Tibial nerve (tissue), 4 donors: Measurements from ENCODE around the gene ARHGAP35. TPM values are rescaled to one million over a fixed set of nuclear protein-coding genes. Genes with fewer than 3 reads are reported as not detected.

Experiments used
- DNase-seq, 2 donors: peaks; one replicate each; pipeline ENCODE4 v3.0.0-alpha.2; 2019; ENCODE audit warnings: low spot score in 2 of 2
- H3K27ac ChIP-seq, 4 donors: fragments of 200-600 bp; sonication (generic) in 3 of 4; one replicate each; pipeline ENCODE4 v1.5.1; 2017 to 2019; ENCODE audit warnings: mild to moderate bottlenecking in 1 of 4
- H3K27me3 ChIP-seq, 2 donors: fragments of 200-600 bp; sonication (generic) in 1 of 2; one replicate each; pipeline versions ENCODE4 v1.5.1 to v1.6.0; 2017 to 2019
- H3K36me3 ChIP-seq, 3 donors: fragments of 200-600 bp; sonication (generic); one replicate each; pipeline ENCODE4 v1.5.1; 2018 to 2019
- H3K4me1 ChIP-seq, 4 donors: fragments of 200-600 bp; sonication (generic) in 3 of 4; one replicate each; pipeline ENCODE4 v1.5.1; 2017 to 2019
- H3K4me3 ChIP-seq, 4 donors: fragments of 200-600 bp; sonication (generic) in 3 of 4; one replicate each; pipeline ENCODE4 v1.5.1; 2017 to 2019; ENCODE audit warnings: mild to moderate bottlenecking in 1 of 4, moderate library complexity in 1 of 4
- H3K9me3 ChIP-seq, 4 donors: fragments of 200-600 bp; sonication (generic) in 3 of 4; one replicate each; pipeline ENCODE4 v1.5.1; 2017 to 2019
- EP300 ChIP-seq, 2 donors: sonication (generic); formaldehyde crosslinking; IDR thresholded peaks; one replicate each; pipeline ENCODE4 v1.6.1; 2017; ENCODE audit warnings: antibody characterized with exemption in 2 of 2, mild to moderate bottlenecking in 1 of 2
- POLR2A ChIP-seq, 2 donors: fragments of 450-650 bp; IDR thresholded peaks; one replicate each; pipeline ENCODE4 v1.6.1; 2017; ENCODE audit warnings: antibody characterized with exemption in 2 of 2, mild to moderate bottlenecking in 2 of 2, moderate library complexity in 2 of 2
- WGBS, 2 donors: methylation state at CpG; one replicate each; pipeline ENCODE4 v1.1.5; 2018; 5-methylcytosine and 5-hydroxymethylcytosine counted together
- total RNA-seq, 4 donors: library from RNA; depleted of rRNA; stranded (reverse); fragments of >200 nt; gene quantifications; one replicate each; pipeline ENCODE4 v1.1.0, GENCODE V29; 2016
- TF ChIP-seq, protein P1 (sequence below), 5 experiments: fragments of 200-600 bp in 3 of 5; fragments of 450-650 bp in 2 of 5; sonication (generic) in 3 of 5; IDR thresholded peaks; one replicate each; pipeline ENCODE4 v1.5.1; 2016 to 2019; ENCODE audit warnings: antibody characterized with exemption in 5 of 5, mild to moderate bottlenecking in 3 of 5, moderate library complexity in 2 of 5

ARHGAP35 gene
- total RNA-seq, 4 donors from 2014 or later = 43.3 to 50.3 (median 48.6) TPM

- H3K36me3 ChIP-seq = no peaks in the 10 kb centered on the region
- H3K4me1 ChIP-seq = peaks cover 0 to 10% (median 0%) of the 10 kb centered on the region in 4 donors
- H3K27me3 ChIP-seq = no peaks in the 10 kb centered on the region
- H3K9me3 ChIP-seq = no peaks in the 10 kb centered on the region
- no peak overlapping the region for H3K4me3 ChIP-seq
- 79 to 83% methylated on average over 4 of the region's 4 CpGs for WGBS, 2 donors
- no peak for DNase-seq
- no peak overlapping the region for H3K27ac ChIP-seq
- TF ChIP-seq, protein P1, sequence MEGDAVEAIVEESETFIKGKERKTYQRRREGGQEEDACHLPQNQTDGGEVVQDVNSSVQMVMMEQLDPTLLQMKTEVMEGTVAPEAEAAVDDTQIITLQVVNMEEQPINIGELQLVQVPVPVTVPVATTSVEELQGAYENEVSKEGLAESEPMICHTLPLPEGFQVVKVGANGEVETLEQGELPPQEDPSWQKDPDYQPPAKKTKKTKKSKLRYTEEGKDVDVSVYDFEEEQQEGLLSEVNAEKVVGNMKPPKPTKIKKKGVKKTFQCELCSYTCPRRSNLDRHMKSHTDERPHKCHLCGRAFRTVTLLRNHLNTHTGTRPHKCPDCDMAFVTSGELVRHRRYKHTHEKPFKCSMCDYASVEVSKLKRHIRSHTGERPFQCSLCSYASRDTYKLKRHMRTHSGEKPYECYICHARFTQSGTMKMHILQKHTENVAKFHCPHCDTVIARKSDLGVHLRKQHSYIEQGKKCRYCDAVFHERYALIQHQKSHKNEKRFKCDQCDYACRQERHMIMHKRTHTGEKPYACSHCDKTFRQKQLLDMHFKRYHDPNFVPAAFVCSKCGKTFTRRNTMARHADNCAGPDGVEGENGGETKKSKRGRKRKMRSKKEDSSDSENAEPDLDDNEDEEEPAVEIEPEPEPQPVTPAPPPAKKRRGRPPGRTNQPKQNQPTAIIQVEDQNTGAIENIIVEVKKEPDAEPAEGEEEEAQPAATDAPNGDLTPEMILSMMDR (IDR thresholded peaks at IDR 0.05) = no peak
- no peak for TF ChIP-seq EP300 (IDR thresholded peaks at IDR 0.05)
- TF ChIP-seq POLR2A (IDR thresholded peaks at IDR 0.05) = no peak
These were observed 12.2 kb downstream of the ARHGAP35 start for GRCh38 chr19:46872967-46873366.

DNA sequence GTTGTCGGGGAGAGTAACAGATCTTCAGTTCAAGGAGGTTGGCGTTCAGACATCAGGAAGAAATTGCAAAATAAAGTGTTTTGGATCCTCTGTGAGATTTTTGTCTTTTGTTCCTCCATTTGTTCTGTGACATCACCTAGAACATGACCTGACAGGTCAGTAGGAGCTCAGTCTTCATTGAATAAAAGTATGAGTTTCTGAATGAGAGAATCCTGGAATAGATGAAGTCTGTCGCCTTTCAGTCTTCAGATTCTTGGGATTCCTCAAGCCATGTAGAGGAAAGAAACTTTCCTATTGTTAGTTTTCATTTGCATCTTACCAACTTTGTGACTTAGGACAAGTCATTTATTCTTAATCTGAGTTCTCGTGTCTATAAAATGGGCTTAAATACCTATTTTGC, 14.4 kb downstream of the ARHGAP35 start:
- Histone ChIP-seq H3K27ac (no peak overlapping the region), H3K9me3 (no peaks in the 10 kb centered on the region), H3K4me1 (peaks cover 0 to 10% (median 0%) of the 10 kb centered on the region in 4 donors), H3K27me3 (no peaks in the 10 kb centered on the region), H3K4me3 (no peak overlapping the region), H3K36me3 (no peaks in the 10 kb centered on the region)
- no peak for TF ChIP-seq POLR2A (IDR thresholded peaks at IDR 0.05)
- TF ChIP-seq, protein P1 (IDR thresholded peaks at IDR 0.05) = no peak
- no peak for TF ChIP-seq EP300 (IDR thresholded peaks at IDR 0.05)
- 70 to 79% methylated on average over 4 of the region's 4 CpGs for WGBS, 2 donors
- DNase-seq = no peak

DNA sequence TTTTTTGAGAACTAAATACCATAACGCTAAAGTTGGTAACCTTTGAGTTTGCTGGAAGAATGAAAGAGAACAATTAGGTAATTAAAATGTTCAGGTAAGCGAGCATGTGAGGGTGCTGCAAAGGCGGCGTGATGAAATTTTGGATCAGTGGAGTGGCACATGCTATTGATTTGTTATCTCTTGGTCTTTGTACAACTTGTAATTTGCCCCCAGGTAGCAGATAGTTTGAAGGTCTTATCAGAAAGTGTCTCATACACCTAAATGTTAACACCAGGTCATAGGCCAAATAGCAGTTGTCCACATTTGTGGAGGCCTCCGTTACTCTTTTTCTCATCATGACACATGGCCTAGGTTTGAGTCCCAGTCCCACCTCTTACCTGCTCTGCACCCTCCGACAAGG, 14.9 kb downstream of the ARHGAP35 start:
- Histone ChIP-seq H3K27ac (no peak overlapping the region), H3K4me3 (no peak overlapping the region), H3K9me3 (no peaks in the 10 kb centered on the region), H3K4me1 (peaks cover 0 to 10% (median 0%) of the 10 kb centered on the region in 4 donors), H3K27me3 (no peaks in the 10 kb centered on the region), H3K36me3 (no peaks in the 10 kb centered on the region)
- TF ChIP-seq EP300 (IDR thresholded peaks at IDR 0.05) (no peak), POLR2A (IDR thresholded peaks at IDR 0.05) (no peak)
- TF ChIP-seq, protein P1 (IDR thresholded peaks at IDR 0.05) = no peak
- WGBS, 2 donors = 89 to 90% methylated on average over 6 of the region's 6 CpGs
- no peak for DNase-seq

DNA sequence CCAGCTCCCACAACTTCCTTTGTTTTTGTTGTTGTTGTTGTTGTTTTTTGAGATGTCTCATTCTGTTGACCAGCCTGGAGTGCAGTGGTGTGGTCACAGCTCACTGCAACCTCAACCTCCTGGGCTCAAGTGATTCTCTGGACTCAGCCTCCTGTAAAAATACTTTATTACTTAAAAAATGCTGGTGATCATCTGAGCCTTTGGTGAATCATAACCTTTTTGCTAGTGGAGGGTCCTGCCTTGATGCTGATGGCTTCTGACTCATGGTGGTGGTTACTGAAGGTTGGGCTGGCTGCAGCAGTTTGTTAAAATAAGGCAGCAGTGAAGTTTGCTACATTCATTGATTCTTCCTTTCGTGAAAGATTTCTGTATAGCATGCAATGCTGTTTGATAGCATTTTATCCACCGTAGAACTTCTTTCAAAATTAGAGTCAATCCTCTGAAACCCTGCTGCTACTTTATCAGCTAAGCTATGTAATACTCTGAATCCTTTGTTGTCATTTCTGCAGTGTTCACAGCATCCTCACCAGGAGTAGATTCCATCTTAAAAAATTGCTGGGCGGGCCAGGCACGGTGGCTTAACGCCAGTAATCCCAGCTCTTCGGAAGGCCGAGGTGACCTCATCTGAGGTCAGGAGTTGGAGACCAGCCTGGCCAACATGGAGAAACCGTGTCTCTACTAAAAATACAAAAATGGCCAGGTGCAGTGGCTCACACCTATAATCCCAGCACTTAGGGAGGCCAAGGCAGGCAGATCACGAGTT, 18.0 kb downstream of the ARHGAP35 start:
- H3K9me3 ChIP-seq = no peaks in the 10 kb centered on the region
- H3K4me3 ChIP-seq = no peak overlapping the region
- no peak for DNase-seq
- peaks cover 0 to 31% (median 0%) of the 10 kb centered on the region in 4 donors for H3K4me1 ChIP-seq
- WGBS, 2 donors = 59 to 62% methylated on average over 9 of the region's 9 CpGs
- TF ChIP-seq, protein P1 (IDR thresholded peaks at IDR 0.05) = no peak
- TF ChIP-seq EP300 (IDR thresholded peaks at IDR 0.05) = no peak
- TF ChIP-seq POLR2A (IDR thresholded peaks at IDR 0.05) = no peak
- no peaks in the 10 kb centered on the region for H3K27me3 ChIP-seq
- H3K27ac ChIP-seq = no peak overlapping the region
- H3K36me3 ChIP-seq = no peaks in the 10 kb centered on the region

- Histone ChIP-seq H3K9me3 (no peaks in the 10 kb centered on the region), H3K27me3 (no peaks in the 10 kb centered on the region), H3K4me1 (peaks cover 0 to 34% (median 0%) of the 10 kb centered on the region in 4 donors), H3K27ac (no peak overlapping the region), H3K4me3 (no peak overlapping the region), H3K36me3 (no peaks in the 10 kb centered on the region)
- 84 to 87% methylated on average over 1 of the region's 1 CpG for WGBS, 2 donors
- TF ChIP-seq POLR2A (IDR thresholded peaks at IDR 0.05) (no peak), EP300 (IDR thresholded peaks at IDR 0.05) (no peak)
- TF ChIP-seq, protein P1 (IDR thresholded peaks at IDR 0.05) = no peak
- no peak for DNase-seq
These were observed 19.6 kb downstream of the ARHGAP35 start for GRCh38 chr19:46880431-46880830.
